ENCODE results near the gene SHANK3. TPM values are rescaled to one million over a fixed set of nuclear protein-coding genes. Genes with fewer than 3 reads are reported as not detected.
A peak's percentile ranks its signal among the peaks of the same experiment; 100 is the strongest.

Gene SHANK3
- polyA plus RNA-seq, 1 donor from 2014 or later = not detected

DNA sequence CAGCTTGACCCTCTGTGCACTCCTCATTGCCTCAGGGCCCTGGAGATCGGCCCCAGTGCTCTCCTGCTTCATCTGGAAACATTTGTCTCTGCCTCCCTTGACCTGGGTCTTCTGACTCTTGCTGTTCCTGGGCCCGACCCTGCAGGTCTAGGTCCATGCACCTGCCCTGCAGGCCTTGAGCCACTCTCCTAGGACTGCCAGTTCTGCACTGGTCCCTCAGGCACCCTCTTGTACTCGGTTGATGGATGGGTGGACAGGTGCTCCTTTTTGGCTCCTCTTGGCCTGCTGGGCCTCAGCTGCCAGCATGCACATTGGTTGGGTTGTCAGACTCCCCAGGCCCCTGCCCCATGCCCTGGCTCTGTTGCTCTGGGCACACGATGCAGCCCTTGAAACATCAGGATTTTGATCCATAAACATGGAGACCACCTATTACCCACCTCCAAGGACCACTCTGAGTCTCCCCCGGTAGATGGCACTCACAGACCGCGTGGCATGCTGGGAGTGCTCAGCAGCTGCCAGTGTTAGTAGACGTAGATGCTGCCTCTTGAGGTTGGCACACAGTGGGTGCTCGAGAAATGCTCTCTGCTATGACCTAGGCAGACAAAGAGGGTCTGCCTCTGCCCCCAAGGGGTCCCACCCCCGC is 45.2 kb downstream of the SHANK3 start:
- no peaks in the 10 kb centered on the region for H3K9me3 Mint-ChIP-seq
- peak overlapping the region in 1 of 3 donors; percentile 16 for H3K27ac Mint-ChIP-seq
- no peak overlapping the region for H3K4me3 Mint-ChIP-seq
- no peaks in the 10 kb centered on the region for H3K36me3 Mint-ChIP-seq
- no peaks in the 10 kb centered on the region for H3K4me1 Mint-ChIP-seq
- peaks cover 4% of the 10 kb centered on the region for H3K27me3 Mint-ChIP-seq

DNA sequence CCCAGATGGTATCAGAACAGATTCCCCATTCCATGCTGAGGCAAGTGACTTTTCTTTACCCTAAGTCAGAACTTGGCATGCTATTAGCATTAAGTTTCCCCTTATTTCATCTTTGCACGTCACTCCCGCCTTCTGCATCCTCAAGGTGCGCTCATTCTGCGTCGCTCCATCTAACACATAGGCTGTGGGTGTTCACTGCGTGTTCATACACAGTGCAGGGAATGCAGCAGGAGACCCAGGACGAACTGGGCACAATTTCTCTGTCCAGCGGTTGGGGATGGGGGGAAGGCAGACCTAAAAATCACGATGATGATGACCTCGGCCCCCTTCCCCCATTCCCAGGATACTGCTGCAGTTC is 45.7 kb downstream of the SHANK3 start:
- no peaks in the 10 kb centered on the region for H3K36me3 Mint-ChIP-seq
- H3K27ac Mint-ChIP-seq = peak overlapping the region in 2 of 3 donors; percentile 16 to 71
- no peaks in the 10 kb centered on the region for H3K9me3 Mint-ChIP-seq

DNA sequence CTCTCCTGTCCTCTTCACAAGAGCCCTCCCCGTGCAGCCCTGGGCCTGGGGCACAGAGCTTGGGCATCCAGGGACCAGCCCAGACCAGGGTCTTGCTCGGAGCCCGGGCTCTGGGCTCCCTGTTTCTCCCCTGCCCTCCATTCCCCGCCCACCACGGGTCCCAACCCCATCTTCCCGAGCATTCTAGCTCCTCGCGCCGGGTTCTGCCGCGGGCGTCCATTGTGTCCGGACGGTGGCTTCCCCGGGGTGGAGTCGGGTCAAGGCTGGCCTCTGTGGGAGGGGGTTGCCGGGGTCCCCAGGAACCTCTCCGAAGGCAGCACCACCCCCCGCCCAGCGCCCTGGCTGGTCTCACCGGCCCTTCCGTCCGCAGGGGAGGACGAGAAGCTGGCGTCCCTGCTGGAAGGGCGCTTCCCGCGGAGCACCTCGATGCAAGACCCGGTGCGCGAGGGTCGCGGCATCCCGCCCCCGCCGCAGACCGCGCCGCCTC is 47.2 kb downstream of the SHANK3 start:
- H3K4me3 Mint-ChIP-seq = no peak overlapping the region
- no peaks in the 10 kb centered on the region for H3K9me3 Mint-ChIP-seq
- H3K4me1 Mint-ChIP-seq = peaks cover 0 to 7% (median 6%) of the 10 kb centered on the region in 3 donors
- peaks cover 10% of the 10 kb centered on the region for H3K27me3 Mint-ChIP-seq
- H3K36me3 Mint-ChIP-seq = no peaks in the 10 kb centered on the region
- H3K27ac Mint-ChIP-seq = no peak overlapping the region

More for the DNA sequence above, 45.7 kb downstream of the SHANK3 start:
- no peaks in the 10 kb centered on the region for H3K4me1 Mint-ChIP-seq
- no peak overlapping the region for H3K4me3 Mint-ChIP-seq
- peaks cover 7% of the 10 kb centered on the region for H3K27me3 Mint-ChIP-seq

DNA sequence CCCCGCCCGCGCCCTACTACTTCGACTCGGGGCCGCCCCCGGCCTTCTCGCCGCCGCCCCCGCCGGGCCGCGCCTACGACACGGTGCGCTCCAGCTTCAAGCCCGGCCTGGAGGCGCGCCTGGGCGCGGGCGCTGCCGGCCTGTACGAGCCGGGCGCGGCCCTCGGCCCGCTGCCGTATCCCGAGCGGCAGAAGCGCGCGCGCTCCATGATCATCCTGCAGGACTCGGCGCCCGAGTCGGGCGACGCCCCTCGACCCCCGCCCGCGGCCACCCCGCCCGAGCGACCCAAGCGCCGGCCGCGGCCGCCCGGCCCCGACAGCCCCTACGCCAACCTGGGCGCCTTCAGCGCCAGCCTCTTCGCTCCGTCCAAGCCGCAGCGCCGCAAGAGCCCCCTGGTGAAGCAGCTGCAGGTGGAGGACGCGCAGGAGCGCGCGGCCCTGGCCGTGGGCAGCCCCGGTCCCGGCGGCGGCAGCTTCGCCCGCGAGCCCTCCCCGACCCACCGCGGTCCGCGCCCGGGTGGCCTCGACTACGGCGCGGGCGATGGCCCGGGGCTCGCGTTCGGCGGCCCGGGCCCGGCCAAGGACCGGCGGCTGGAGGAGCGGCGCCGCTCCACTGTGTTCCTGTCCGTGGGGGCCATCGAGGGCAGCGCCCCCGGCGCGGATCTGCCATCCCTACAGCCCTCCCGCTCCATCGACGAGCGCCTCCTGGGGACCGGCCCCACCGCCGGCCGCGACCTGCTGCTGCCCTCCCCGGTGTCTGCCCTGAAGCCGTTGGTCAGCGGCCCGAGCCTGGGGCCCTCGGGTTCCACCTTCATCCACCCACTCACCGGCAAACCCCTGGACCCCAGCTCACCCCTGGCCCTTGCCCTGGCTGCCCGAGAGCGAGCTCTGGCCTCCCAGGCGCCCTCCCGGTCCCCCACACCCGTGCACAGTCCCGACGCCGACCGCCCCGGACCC is 48.0 kb downstream of the SHANK3 start:
- no peaks in the 10 kb centered on the region for H3K9me3 Mint-ChIP-seq
- H3K36me3 Mint-ChIP-seq = no peaks in the 10 kb centered on the region
- H3K27me3 Mint-ChIP-seq = peaks cover 10% of the 10 kb centered on the region
- peaks cover 0 to 7% (median 7%) of the 10 kb centered on the region in 3 donors for H3K4me1 Mint-ChIP-seq
- H3K4me3 Mint-ChIP-seq = no peak overlapping the region
- H3K27ac Mint-ChIP-seq = no peak overlapping the region

DNA sequence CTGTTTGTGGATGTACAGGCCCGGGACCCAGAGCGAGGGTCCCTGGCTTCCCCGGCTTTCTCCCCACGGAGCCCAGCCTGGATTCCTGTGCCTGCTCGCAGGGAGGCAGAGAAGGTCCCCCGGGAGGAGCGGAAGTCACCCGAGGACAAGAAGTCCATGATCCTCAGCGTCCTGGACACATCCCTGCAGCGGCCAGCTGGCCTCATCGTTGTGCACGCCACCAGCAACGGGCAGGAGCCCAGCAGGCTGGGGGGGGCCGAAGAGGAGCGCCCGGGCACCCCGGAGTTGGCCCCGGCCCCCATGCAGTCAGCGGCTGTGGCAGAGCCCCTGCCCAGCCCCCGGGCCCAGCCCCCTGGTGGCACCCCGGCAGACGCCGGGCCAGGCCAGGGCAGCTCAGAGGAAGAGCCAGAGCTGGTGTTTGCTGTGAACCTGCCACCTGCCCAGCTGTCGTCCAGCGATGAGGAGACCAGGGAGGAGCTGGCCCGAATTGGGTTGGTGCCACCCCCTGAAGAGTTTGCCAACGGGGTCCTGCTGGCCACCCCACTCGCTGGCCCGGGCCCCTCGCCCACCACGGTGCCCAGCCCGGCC is 48.7 kb downstream of the SHANK3 start:
- H3K4me3 Mint-ChIP-seq = no peak overlapping the region
- H3K9me3 Mint-ChIP-seq = no peaks in the 10 kb centered on the region
- H3K36me3 Mint-ChIP-seq = no peaks in the 10 kb centered on the region
- H3K4me1 Mint-ChIP-seq = peaks cover 0 to 7% (median 7%) of the 10 kb centered on the region in 3 donors
- H3K27ac Mint-ChIP-seq = no peak overlapping the region
- peaks cover 10% of the 10 kb centered on the region for H3K27me3 Mint-ChIP-seq

DNA sequence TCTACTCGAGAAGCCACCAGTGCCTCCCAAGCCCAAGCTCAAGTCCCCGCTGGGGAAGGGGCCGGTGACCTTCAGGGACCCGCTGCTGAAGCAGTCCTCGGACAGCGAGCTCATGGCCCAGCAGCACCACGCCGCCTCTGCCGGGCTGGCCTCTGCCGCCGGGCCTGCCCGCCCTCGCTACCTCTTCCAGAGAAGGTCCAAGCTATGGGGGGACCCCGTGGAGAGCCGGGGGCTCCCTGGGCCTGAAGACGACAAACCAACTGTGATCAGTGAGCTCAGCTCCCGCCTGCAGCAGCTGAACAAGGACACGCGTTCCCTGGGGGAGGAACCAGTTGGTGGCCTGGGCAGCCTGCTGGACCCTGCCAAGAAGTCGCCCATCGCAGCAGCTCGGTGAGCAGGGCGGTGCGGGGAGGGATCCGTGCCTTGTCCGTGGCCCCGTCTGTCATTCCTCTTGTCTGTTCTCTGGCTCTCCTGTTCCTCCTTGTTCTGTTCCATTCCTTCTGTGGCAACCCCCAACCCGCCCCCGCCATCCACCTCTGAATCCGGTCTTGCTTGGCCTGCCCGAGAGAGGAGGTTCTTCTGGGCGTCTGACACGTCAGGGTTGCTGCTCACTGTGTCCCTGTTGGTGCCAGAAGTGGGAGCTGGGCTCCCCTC is 49.6 kb downstream of the SHANK3 start:
- H3K27ac Mint-ChIP-seq = peak overlapping the region in 1 of 3 donors; percentile 71
- H3K36me3 Mint-ChIP-seq = no peaks in the 10 kb centered on the region
- H3K4me1 Mint-ChIP-seq = peaks cover 0 to 7% (median 7%) of the 10 kb centered on the region in 3 donors
- H3K27me3 Mint-ChIP-seq = peaks cover 10% of the 10 kb centered on the region
- no peak overlapping the region for H3K4me3 Mint-ChIP-seq
- H3K9me3 Mint-ChIP-seq = no peaks in the 10 kb centered on the region

Other genes starting within 250 kb of the SHANK3 start
- gene SBF1, start 197.8 kb upstream of the SHANK3 start, polyA plus RNA-seq = 17.5 TPM
- 1.5 TPM for gene ADM2, start 191.3 kb upstream of the SHANK3 start, polyA plus RNA-seq
- gene MIOX, start 186.0 kb upstream of the SHANK3 start, polyA plus RNA-seq = not detected
- 26.4 TPM for gene LMF2, start 165.1 kb upstream of the SHANK3 start, polyA plus RNA-seq
- gene NCAPH2, start 164.6 kb upstream of the SHANK3 start, polyA plus RNA-seq = 39.4 TPM
- 11.8 TPM for gene SCO2, start 147.2 kb upstream of the SHANK3 start, polyA plus RNA-seq
- gene TYMP, start 142.8 kb upstream of the SHANK3 start, polyA plus RNA-seq = 56.8 TPM
- gene KLHDC7B, start 126.9 kb upstream of the SHANK3 start, polyA plus RNA-seq = 4.7 TPM
- not detected for gene SYCE3, start 109.9 kb upstream of the SHANK3 start, polyA plus RNA-seq
- gene CPT1B, start 94.4 kb upstream of the SHANK3 start, polyA plus RNA-seq = 1.6 TPM
- 38.6 TPM for gene CHKB, start 90.0 kb upstream of the SHANK3 start, polyA plus RNA-seq
- gene MAPK8IP2, start 72.0 kb upstream of the SHANK3 start, polyA plus RNA-seq = not detected
- 11.5 TPM for gene ARSA, start 44.7 kb upstream of the SHANK3 start, polyA plus RNA-seq
- gene ACR, start 65.4 kb downstream of the SHANK3 start, polyA plus RNA-seq = not detected
- 25.0 TPM for gene RABL2B, start 110.8 kb downstream of the SHANK3 start, polyA plus RNA-seq

All from IgD-negative memory B cell (primary cell).